Astrocyte of the cerebellum (primary cell): ENCODE measurements around the gene CACNA1A.

Experiments used
- DNase-seq: peaks from one replicate; pipeline ENCODE4 v3.0.0-alpha.2; 2011; ENCODE audit warnings: low read depth
- H3K4me3 ChIP-seq: 2 replicates; pipeline ENCODE4 v1.5.1; 2011; ENCODE audit warnings: mild to moderate bottlenecking, low read depth, low read length, moderate library complexity
- CTCF ChIP-seq: IDR thresholded peaks from 2 replicates; pipeline ENCODE4 v1.5.1; 2012; ENCODE audit warnings: low read length, low read depth, moderate library complexity, mild to moderate bottlenecking; ENCODE audit errors: missing control alignments
- in situ Hi-C: cut with HindIII; loops from 2 replicates; pipeline ENCODE4 v1.10.0; 2017; ENCODE audit warnings: low sequenced_read_pairs

CACNA1A gene

DNA sequence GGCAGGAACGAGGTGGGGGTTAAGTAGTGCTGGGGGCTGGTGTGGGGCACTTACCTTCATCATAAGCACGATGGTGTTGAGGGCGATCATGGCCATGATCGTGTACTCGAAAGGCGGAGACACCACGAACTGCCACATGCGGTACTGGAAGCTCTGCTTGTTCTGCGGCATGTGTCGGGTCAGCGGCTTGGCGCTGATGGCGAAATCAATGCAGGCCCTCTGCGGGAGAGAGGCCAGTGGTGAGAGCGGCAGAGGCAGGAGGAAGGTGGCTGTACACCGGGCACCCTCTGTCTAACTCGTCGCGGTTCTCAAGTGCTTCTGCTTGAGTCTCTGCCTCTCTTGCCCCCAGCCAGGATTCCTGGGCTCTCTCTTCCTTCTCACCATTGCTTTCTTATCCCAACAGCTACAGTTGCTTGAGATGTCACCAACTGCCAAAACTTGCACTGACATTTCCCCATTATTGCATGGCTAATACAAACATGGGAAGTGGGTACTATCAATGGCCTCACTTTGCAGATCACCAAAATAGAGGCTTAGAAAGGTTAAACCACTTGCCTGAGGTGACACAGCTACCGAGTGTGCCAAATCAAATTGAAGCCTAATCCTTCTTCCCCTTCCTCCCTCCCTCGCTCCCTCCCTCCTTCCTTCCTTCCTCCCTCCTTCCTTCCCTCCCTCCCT lies 251.1 kb downstream of the CACNA1A start:
- no peak for TF ChIP-seq CTCF
- in situ Hi-C loops, result no loop called here
- no peak for DNase-seq
- no peak overlapping the region for H3K4me3 ChIP-seq

DNA sequence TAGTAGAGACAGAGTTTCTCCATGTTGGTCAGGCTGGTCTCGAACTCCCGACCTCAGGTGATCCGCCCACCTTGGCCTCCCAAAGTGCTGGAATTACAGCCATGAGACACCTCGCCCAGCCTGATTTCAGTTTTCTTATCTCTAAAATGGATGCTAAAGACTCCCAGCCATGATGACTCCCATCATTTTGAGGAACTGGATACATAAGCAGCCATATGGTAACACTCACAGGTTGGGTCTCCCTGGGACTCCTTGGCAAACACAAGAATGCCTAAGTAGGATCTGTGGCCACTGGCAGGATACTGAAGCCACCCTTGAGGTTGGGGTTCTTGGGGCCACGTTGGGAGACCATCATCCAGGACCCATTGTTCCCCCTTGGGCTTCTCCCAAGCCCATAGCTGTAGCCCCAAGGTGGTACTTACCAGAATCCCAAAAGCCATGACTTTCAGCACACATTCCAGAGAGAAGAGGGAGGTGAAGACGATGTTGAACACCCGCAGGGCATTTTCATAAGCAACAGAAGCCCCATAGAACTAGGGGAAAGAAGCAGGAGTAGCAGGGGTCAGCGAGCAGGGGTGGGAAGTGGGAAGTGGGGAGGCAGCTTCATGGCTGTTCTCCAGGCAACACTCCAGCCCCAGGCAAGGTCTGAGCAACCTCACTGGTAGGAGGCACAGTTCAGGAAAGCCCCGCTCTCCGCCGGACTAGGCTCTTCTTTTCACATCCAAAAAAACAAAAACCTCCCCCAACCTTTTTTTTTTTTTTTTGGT lies 253.5 kb downstream of the CACNA1A start:
- in situ Hi-C loops, result no loop called here
- DNase-seq, result no peak
- H3K4me3 ChIP-seq, result no peak overlapping the region
- no peak for TF ChIP-seq CTCF

DNA sequence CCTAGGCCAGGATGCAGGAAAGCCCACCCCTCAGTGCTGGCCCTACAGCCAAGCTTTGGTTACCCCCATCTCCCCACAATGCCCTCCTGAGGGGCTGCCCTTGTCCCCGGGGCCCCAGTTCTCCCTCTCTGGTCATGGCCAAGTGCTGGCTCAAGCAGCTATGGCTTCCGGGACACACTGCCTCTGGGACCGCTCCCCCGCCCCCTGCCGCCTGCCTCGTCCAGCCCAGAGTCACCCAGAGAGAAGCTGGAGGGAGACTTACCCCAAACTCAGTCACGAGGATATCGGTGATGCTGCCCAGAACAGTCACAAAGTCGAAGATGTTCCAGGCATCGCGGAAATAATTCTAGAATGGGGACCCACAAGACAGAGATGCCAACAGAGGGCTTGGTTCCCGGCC lies 261.4 kb downstream of the CACNA1A start:
- H3K4me3 ChIP-seq, result no peak overlapping the region
- DNase-seq, result no peak
- no peak for TF ChIP-seq CTCF
- in situ Hi-C loops, result loop anchor here (25.0 kb wide), 1 partner anchor 183 kb away; no protein-coding TSS in a partner anchor

GRCh38 chr19:13241231-13242104 lies 264.8 kb downstream of the CACNA1A start:
- TF ChIP-seq CTCF, result no peak
- H3K4me3 ChIP-seq, result no peak overlapping the region
- DNase-seq, result no peak
- in situ Hi-C loops, result loop anchor here (25.0 kb wide), 1 partner anchor 179 kb away; no protein-coding TSS in a partner anchor

- no peak overlapping the region for H3K4me3 ChIP-seq
- TF ChIP-seq CTCF, result no peak
- in situ Hi-C loops, result loop anchor here (25.0 kb wide), 1 partner anchor 178 kb away; no protein-coding TSS in a partner anchor
- DNase-seq, result no peak
Observed at GRCh38 chr19:13240312-13241022, 265.8 kb downstream of the CACNA1A start.
